Putamen (tissue), 1 donor: ENCODE measurements around the gene IGSF5.
A peak's percentile ranks its signal among the peaks of the same experiment; 100 is the strongest.
"Not testable (repeated sequence)": the region's sequence is repeated elsewhere in the genome, so short reads cannot be mapped to it uniquely, and the experiment has no call there.

Experiments
- DNase-seq: peaks from one replicate; pipeline ENCODE4 v3.0.0-alpha.2; 2016; ENCODE audit warnings: low spot score

The IGSF5 gene

GRCh38 chr21:39738566-39738965 is 6.4 kb upstream of the IGSF5 start:
- DNase-seq: no peak

- not testable (repeated sequence) for DNase-seq
These were observed 5.5 kb upstream of the IGSF5 start for GRCh38 chr21:39739531-39739930.

GRCh38 chr21:39742561-39742960 is 2.4 kb upstream of the IGSF5 start:
- DNase-seq: not testable (repeated sequence)

GRCh38 chr21:39745332-39745731 is 349 bp downstream of the IGSF5 start:
- not testable (repeated sequence) for DNase-seq

GRCh38 chr21:39750670-39751069 is 5.7 kb downstream of the IGSF5 start:
- no peak for DNase-seq

GRCh38 chr21:39754811-39755210 is 9.8 kb downstream of the IGSF5 start:
- DNase-seq: no peak

- DNase-seq: no peak
These were observed 11.3 kb downstream of the IGSF5 start for GRCh38 chr21:39756285-39756684.

GRCh38 chr21:39763272-39763970 is 18.4 kb downstream of the IGSF5 start:
- DNase-seq: no peak

- no peak for DNase-seq
These were observed 29.2 kb downstream of the IGSF5 start for GRCh38 chr21:39774227-39774626.

- DNase-seq: no peak
These were observed 30.8 kb downstream of the IGSF5 start for GRCh38 chr21:39775816-39776215.

- no peak for DNase-seq
These were observed 31.6 kb downstream of the IGSF5 start for GRCh38 chr21:39776589-39776988.

- DNase-seq: no peak
These were observed 36.3 kb downstream of the IGSF5 start for GRCh38 chr21:39781331-39781730.

- peak; percentile 53 for DNase-seq
These were observed 43.4 kb downstream of the IGSF5 start for GRCh38 chr21:39788383-39788782.

- DNase-seq: no peak
These were observed 51.5 kb downstream of the IGSF5 start for GRCh38 chr21:39796466-39796865.

GRCh38 chr21:39799178-39799577 is 54.2 kb downstream of the IGSF5 start:
- no peak for DNase-seq

- DNase-seq: no peak
These were observed 55.3 kb downstream of the IGSF5 start for GRCh38 chr21:39800311-39800710.

GRCh38 chr21:39802217-39802616 is 57.2 kb downstream of the IGSF5 start:
- no peak for DNase-seq

GRCh38 chr21:39803393-39803792 is 58.4 kb downstream of the IGSF5 start:
- DNase-seq: no peak

- DNase-seq: no peak
These were observed 59.3 kb downstream of the IGSF5 start for GRCh38 chr21:39804240-39804639.

GRCh38 chr21:39805983-39806382 is 61.0 kb downstream of the IGSF5 start:
- DNase-seq: no peak

- DNase-seq: no peak
These were observed 62.8 kb downstream of the IGSF5 start for GRCh38 chr21:39807738-39808137.

GRCh38 chr21:39809936-39810335 is 65.0 kb downstream of the IGSF5 start:
- DNase-seq: no peak

- no peak for DNase-seq
These were observed 68.0 kb downstream of the IGSF5 start for GRCh38 chr21:39812983-39813382.

- DNase-seq: no peak
These were observed 73.6 kb downstream of the IGSF5 start for GRCh38 chr21:39818557-39818956.
